Trophoblast cell (in vitro differentiated cells and primary cell): Measurements from ENCODE around the gene POM121L2.

Experiments used
- DNase-seq, 2 donors: peaks; one replicate each; pipeline ENCODE4 v3.0.0-alpha.2; 2016
- H2AFZ ChIP-seq: 2 replicates; pipeline ENCODE4 v1.6.1; 2013; ENCODE audit warnings: low read length, moderate library complexity, mild to moderate bottlenecking; ENCODE audit not compliant: insufficient read depth, poor library complexity
- H2AK5ac ChIP-seq: 2 replicates; pipeline ENCODE4 v1.6.1; 2013; ENCODE audit warnings: mild to moderate bottlenecking, low read length
- H2BK120ac ChIP-seq: 2 replicates; pipeline ENCODE4 v1.6.1; 2013; ENCODE audit warnings: low read length, mild to moderate bottlenecking, moderate library complexity; ENCODE audit not compliant: insufficient read depth, poor library complexity
- H2BK12ac ChIP-seq: 2 replicates; pipeline ENCODE4 v1.6.1; 2013; ENCODE audit warnings: mild to moderate bottlenecking, low read length, moderate library complexity
- H2BK5ac ChIP-seq: 2 replicates; pipeline ENCODE4 v1.6.1; 2013; ENCODE audit warnings: low read length, low read depth, moderate library complexity, mild to moderate bottlenecking; ENCODE audit not compliant: poor library complexity
- H3K14ac ChIP-seq: 2 replicates; pipeline ENCODE4 v1.6.1; 2013; ENCODE audit warnings: mild to moderate bottlenecking, low read length
- H3K18ac ChIP-seq: 2 replicates; pipeline ENCODE4 v1.6.1; 2013; ENCODE audit warnings: mild to moderate bottlenecking, low read length
- H3K23ac ChIP-seq: 2 replicates; pipeline ENCODE4 v1.6.1; 2013; ENCODE audit warnings: low read length
- H3K27ac ChIP-seq: 2 replicates; pipeline ENCODE4 v1.5.1; 2013; ENCODE audit warnings: low read depth, mild to moderate bottlenecking, inconsistent platforms, low read length, moderate library complexity
- H3K27me3 ChIP-seq: 2 replicates; pipeline ENCODE4 v1.6.1; 2013; ENCODE audit warnings: inconsistent platforms, mild to moderate bottlenecking, low read length, moderate library complexity; ENCODE audit not compliant: insufficient read depth
- H3K36me3 ChIP-seq, 2 experiments: 1 replicate in 1 of 2; 2 replicates in 1 of 2; pipeline ENCODE4 v1.6.1; 2013; ENCODE audit warnings: low read length in 2 of 2, mild to moderate bottlenecking in 2 of 2, moderate library complexity in 1 of 2; ENCODE audit not compliant: insufficient read depth in 2 of 2, control insufficient read depth in 1 of 2
- H3K4ac ChIP-seq: 2 replicates; pipeline ENCODE4 v1.6.1; 2013; ENCODE audit warnings: low read depth, mild to moderate bottlenecking, low read length, moderate library complexity
- H3K4me1 ChIP-seq, 2 experiments: 1 replicate in 1 of 2; 2 replicates in 1 of 2; pipeline ENCODE4 v1.6.1; 2013; ENCODE audit warnings: low read length in 2 of 2, mild to moderate bottlenecking in 2 of 2, moderate library complexity in 1 of 2; ENCODE audit not compliant: insufficient read depth in 2 of 2, control insufficient read depth in 1 of 2
- H3K4me2 ChIP-seq: 2 replicates; pipeline ENCODE4 v1.6.1; 2013; ENCODE audit warnings: inconsistent platforms, mild to moderate bottlenecking, low read length, moderate library complexity
- H3K4me3 ChIP-seq: 2 replicates; pipeline ENCODE4 v1.5.1; 2013; ENCODE audit warnings: mild to moderate bottlenecking, low read depth, low read length, inconsistent platforms
- H3K79me1 ChIP-seq: one replicate; pipeline ENCODE4 v1.6.1; 2013; ENCODE audit warnings: low read length
- H3K79me2 ChIP-seq: 2 replicates; pipeline ENCODE4 v1.6.1; 2013; ENCODE audit warnings: low read length, mild to moderate bottlenecking; ENCODE audit not compliant: control insufficient read depth, insufficient read depth, poor library complexity
- H3K9ac ChIP-seq: 2 replicates; pipeline ENCODE4 v1.6.1; 2013; ENCODE audit warnings: mild to moderate bottlenecking, low read length
- H3K9me3 ChIP-seq: 2 replicates; pipeline ENCODE4 v1.6.1; 2013; ENCODE audit warnings: low read depth, mild to moderate bottlenecking, control low read depth, inconsistent platforms, low read length; ENCODE audit not compliant: insufficient read depth
- H4K12ac ChIP-seq: 2 replicates; pipeline ENCODE4 v1.6.1; 2013; ENCODE audit warnings: low read depth, mild to moderate bottlenecking, low read length, moderate library complexity
- H4K8ac ChIP-seq: 2 replicates; pipeline ENCODE4 v1.6.1; 2013; ENCODE audit warnings: low read depth, mild to moderate bottlenecking, low read length, moderate library complexity
- H4K91ac ChIP-seq: one replicate; pipeline ENCODE4 v1.6.1; 2013; ENCODE audit warnings: low read depth, mild to moderate bottlenecking, low read length, moderate library complexity
- WGBS: extraction: QIAGEN DNeasy Blood & Tissue Kit; methylation state at CpG from one replicate; pipeline ENCODE4 v1.1.7; 2013; ENCODE audit warnings: missing lambda C conversion rate; ENCODE audit not compliant: insufficient read length, insufficient coverage; ENCODE audit errors: extremely low coverage; 5-methylcytosine and 5-hydroxymethylcytosine counted together

POM121L2 gene

DNA sequence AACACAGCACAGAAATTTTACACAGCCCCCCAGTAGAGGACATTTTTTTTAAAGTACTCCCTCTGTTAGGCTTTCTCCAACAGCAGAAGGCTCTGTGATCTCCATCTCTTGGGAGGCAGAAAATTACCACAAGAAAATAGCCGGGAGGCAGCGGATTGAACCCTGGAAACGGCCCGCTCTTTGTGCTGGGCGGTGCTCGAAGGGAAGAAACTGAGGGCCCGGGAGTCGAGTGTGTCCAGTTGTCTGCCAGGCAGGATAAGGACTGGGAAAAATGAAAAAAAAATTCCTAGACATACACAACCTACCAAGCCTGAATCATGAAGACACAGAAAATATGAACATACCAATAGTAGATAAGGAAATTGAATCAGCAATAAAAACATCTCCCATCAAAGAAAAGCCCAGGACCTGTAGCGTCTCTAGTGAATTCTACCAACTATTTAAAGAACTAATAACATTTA is 31.5 kb downstream of the POM121L2 start:
- no peak overlapping the region for H3K9ac ChIP-seq
- no peak overlapping the region for H4K91ac ChIP-seq
- DNase-seq, result peak in 1 of 2 donors; percentile 53
- no peak overlapping the region for H3K18ac ChIP-seq
- H3K23ac ChIP-seq, result no peak overlapping the region
- H3K27ac ChIP-seq, result no peak overlapping the region
- H3K4me2 ChIP-seq, result peak overlapping the region; percentile 68
- H3K4me3 ChIP-seq, result no peak overlapping the region
- no peak overlapping the region for H2AFZ ChIP-seq
- H3K36me3 ChIP-seq, result no peaks in the 10 kb centered on the region
- no peak overlapping the region for H3K14ac ChIP-seq
- H3K9me3 ChIP-seq, result no peaks in the 10 kb centered on the region
- H3K27me3 ChIP-seq, result no peaks in the 10 kb centered on the region
- no peak overlapping the region for H2BK12ac ChIP-seq
- H3K79me1 ChIP-seq, result no peaks in the 10 kb centered on the region
- H3K79me2 ChIP-seq, result peaks cover 2% of the 10 kb centered on the region
- no peak overlapping the region for H4K8ac ChIP-seq
- H4K12ac ChIP-seq, result no peak overlapping the region
- peaks cover 0 to 3% of the 10 kb centered on the region in 2 experiments for H3K4me1 ChIP-seq
- H2BK5ac ChIP-seq, result no peak overlapping the region
- WGBS, result no CpG with 5 or more reads among the region's 9 CpGs
- no peak overlapping the region for H2AK5ac ChIP-seq
- H2BK120ac ChIP-seq, result no peak overlapping the region
- no peak overlapping the region for H3K4ac ChIP-seq

DNA sequence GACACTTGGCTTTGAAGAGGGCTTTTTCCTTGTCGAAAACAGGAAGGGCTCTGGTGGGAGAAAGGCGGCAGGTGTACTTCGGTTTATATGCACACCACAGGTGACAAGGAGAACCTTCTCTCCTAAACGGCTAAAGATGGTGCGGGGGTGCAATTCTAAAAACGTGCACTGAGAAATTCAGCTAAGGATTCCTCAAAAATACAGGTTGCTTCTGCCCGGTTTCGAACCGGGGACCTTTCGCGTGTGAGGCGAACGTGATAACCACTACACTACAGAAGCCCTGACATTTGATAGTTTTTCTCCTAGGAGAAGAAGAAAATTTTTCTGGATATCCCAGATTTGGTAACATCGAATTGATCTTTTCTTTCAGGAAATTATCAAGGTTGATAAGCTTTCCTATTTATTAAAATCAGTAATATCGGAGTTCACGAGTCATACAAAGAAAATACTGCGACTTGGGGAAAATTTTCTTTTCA is 32.0 kb downstream of the POM121L2 start:
- no peak overlapping the region for H2BK12ac ChIP-seq
- no CpG with 5 or more reads among the region's 17 CpGs for WGBS
- H3K27me3 ChIP-seq, result no peaks in the 10 kb centered on the region
- no peak overlapping the region for H2BK5ac ChIP-seq
- no peak overlapping the region for H3K27ac ChIP-seq
- H3K4ac ChIP-seq, result no peak overlapping the region
- no peak overlapping the region for H4K91ac ChIP-seq
- no peak overlapping the region for H3K9ac ChIP-seq
- H3K4me1 ChIP-seq, result peaks cover under 1 to 3% of the 10 kb centered on the region in 2 experiments
- peaks cover 2% of the 10 kb centered on the region for H3K79me2 ChIP-seq
- peak overlapping the region; percentile 79 for H3K4me3 ChIP-seq
- H3K9me3 ChIP-seq, result no peaks in the 10 kb centered on the region
- H2AFZ ChIP-seq, result peak overlapping the region; percentile 92
- H3K4me2 ChIP-seq, result peak overlapping the region; percentile 68
- H3K23ac ChIP-seq, result no peak overlapping the region
- no peaks in the 10 kb centered on the region for H3K36me3 ChIP-seq
- no peak overlapping the region for H4K8ac ChIP-seq
- no peak overlapping the region for H3K18ac ChIP-seq
- H2AK5ac ChIP-seq, result no peak overlapping the region
- H4K12ac ChIP-seq, result no peak overlapping the region
- H2BK120ac ChIP-seq, result no peak overlapping the region
- H3K14ac ChIP-seq, result no peak overlapping the region
- peak in 1 of 2 donors; percentile 73 for DNase-seq
- no peaks in the 10 kb centered on the region for H3K79me1 ChIP-seq

DNA sequence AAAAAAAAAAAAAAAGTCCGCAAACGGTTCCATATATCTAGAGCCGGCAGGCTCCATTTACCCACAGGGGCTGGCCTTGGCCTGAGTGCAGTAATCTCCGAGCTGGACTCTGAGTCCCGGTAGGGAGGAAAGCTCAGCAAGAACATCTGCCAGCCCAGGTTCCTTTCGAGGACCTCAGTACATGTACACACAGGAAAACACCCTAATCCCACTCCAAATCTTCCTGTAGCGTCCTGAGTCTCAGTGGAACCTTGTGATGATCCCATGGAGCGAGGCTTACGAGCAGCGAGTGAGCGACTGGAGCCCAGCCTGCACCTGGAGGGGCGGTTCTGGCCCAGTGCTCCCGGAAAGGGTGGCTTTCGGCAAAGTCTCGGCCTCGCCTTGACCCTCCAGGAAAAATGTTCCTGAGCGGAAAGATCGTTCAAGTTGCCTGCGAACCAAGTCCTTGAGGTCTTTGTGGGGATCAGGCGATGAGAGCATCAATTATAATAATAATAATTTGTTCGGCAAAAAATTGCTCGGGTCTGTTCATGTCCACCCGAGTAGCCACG is 32.5 kb downstream of the POM121L2 start:
- WGBS, result no CpG with 5 or more reads among the region's 24 CpGs
- H3K27me3 ChIP-seq, result no peaks in the 10 kb centered on the region

DNA sequence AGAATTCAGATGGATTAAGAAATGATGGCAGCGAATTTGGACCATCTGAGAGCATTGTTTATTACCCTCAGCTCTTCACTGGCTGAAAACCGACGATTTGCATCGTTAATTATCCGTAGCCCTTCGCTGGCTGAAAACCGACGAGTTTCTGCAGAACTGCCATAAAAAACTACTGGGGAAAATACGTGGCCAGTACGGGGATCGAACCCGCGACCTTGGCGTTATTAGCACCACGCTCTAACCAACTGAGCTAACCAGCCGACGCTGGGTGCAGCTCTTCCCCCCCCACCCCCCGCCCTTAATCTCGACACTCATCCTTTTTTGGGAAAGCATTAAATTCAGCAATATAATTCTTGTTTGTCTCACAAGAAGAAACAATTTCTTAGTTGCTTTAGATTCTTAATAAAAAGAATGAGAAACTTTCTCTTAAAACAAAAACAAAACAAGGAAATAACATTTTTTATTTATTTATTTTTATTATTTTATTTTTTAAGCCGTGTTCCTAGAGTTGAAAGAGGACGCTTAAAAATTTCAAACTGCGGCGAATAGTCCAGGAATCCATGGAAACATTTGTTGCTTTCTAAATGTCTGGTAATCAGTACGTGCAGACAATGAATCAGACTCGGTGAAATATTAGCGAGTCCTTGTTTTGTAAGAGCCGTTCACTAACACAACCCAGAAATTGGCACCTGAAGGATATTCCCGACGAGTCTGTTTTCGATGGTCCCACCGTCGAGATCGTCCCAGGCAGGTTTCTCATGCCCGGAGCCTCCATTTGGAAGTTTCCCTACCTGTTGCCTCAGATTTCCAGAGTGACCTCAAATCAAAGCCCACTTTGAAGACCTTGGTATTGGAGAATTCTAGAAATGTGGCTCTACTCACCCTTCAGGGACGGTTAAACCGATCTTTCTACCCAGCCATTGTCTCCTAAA is 36.8 kb downstream of the POM121L2 start:
- Histone ChIP-seq H2BK12ac (no peak overlapping the region), H3K36me3 (no peaks in the 10 kb centered on the region), H3K27ac (no peak overlapping the region), H2AFZ (no peak overlapping the region), H3K4me3 (peak overlapping the region; percentile 40), H3K18ac (no peak overlapping the region), H3K14ac (no peak overlapping the region), H2BK5ac (no peak overlapping the region), H4K8ac (no peak overlapping the region), H2BK120ac (no peak overlapping the region), H4K12ac (no peak overlapping the region), H4K91ac (no peak overlapping the region), H3K9ac (no peak overlapping the region), H3K4me1 (peaks cover 3% of the 10 kb centered on the region in 2 experiments), H3K4ac (no peak overlapping the region), H3K23ac (no peak overlapping the region), H2AK5ac (no peak overlapping the region), H3K79me2 (peaks cover 2% of the 10 kb centered on the region), H3K9me3 (no peaks in the 10 kb centered on the region), H3K27me3 (no peaks in the 10 kb centered on the region), H3K79me1 (no peaks in the 10 kb centered on the region), H3K4me2 (peak overlapping the region; percentile 52)
- DNase-seq, result peak in 1 of 2 donors; percentile 55
- WGBS, result no CpG with 5 or more reads among the region's 36 CpGs

More for the DNA sequence above, 32.5 kb downstream of the POM121L2 start:
- H3K79me2 ChIP-seq, result peaks cover 2% of the 10 kb centered on the region
- no peak overlapping the region for H2BK5ac ChIP-seq
- no peak overlapping the region for H2BK120ac ChIP-seq
- no peak overlapping the region for H2BK12ac ChIP-seq
- no peaks in the 10 kb centered on the region for H3K79me1 ChIP-seq
- no peaks in the 10 kb centered on the region for H3K36me3 ChIP-seq
- no peak overlapping the region for H3K4ac ChIP-seq
- peak overlapping the region; percentile 79 for H3K4me3 ChIP-seq
- no peak overlapping the region for H3K27ac ChIP-seq
- peaks cover 3% of the 10 kb centered on the region in 2 experiments for H3K4me1 ChIP-seq
- H3K9me3 ChIP-seq, result no peaks in the 10 kb centered on the region
- H2AK5ac ChIP-seq, result no peak overlapping the region
- no peak overlapping the region for H4K91ac ChIP-seq
- peak in 1 of 2 donors; percentile 48 for DNase-seq
- no peak overlapping the region for H3K23ac ChIP-seq
- no peak overlapping the region for H3K18ac ChIP-seq
- H3K9ac ChIP-seq, result peak overlapping the region; percentile 38
- peak overlapping the region; percentile 68 for H3K4me2 ChIP-seq
- peak overlapping the region; percentile 77 for H4K12ac ChIP-seq
- H2AFZ ChIP-seq, result peak overlapping the region; percentile 92
- no peak overlapping the region for H3K14ac ChIP-seq
- H4K8ac ChIP-seq, result peak overlapping the region; percentile 78
